HL-60/S4 treated with retinoic acid at 250 ng/mL for 4 days and 3 days (cell line): ENCODE results near the gene ZNF324B.
"Not testable (repeated sequence)": the region's sequence is repeated elsewhere in the genome, so short reads cannot be mapped to it uniquely, and the experiment has no call there.

Experiments used
- in situ Hi-C: fragments of 300-500 bp; cut with MboI; formaldehyde crosslinking; loops from 2 replicates; pipeline ENCODE4 v1.7.0; 2022; ENCODE audit warnings: low sequenced_read_pairs

Gene ZNF324B

DNA sequence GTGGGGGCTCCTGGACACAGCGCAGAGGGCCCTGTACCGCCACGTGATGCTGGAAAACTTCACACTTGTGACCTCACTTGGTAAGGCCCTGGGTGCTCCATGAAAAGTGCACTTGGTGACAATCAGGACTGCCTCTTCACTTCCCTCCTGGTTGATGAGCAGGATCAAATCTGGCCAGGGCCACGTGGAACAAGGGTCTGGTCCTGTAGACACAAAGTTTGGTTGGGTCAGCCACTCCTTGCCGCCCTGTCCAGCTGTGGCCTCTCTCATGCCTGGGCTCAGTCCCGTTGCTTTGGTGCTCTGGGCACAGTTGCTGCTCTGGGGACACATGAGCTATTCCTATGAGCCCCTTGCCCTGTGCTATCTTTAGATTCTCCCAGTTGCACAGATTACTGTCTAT, 2.3 kb downstream of the ZNF324B start:
- in situ Hi-C loops = no loop called here

DNA sequence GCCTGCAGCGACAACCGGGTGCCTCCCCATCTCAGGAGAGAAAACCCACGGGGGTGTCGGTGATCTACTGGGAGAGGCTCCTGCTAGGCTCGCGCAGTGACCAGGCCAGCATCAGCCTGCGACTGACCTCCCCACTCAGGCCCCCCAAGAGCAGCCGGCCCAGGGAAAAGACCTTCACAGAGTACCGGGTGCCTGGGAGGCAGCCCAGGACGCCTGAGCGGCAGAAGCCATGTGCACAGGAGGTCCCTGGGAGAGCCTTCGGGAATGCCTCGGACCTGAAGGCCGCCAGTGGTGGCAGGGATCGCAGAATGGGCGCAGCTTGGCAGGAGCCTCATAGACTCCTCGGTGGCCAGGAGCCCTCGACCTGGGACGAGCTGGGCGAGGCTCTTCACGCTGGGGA, 3.9 kb downstream of the ZNF324B start:
- in situ Hi-C loops = no loop called here

- in situ Hi-C loops = no loop called here
These were observed 4.7 kb downstream of the ZNF324B start for GRCh38 chr19:58456111-58456510.

- in situ Hi-C loops = no loop called here
These were observed 8.6 kb downstream of the ZNF324B start for GRCh38 chr19:58460039-58460438.

DNA sequence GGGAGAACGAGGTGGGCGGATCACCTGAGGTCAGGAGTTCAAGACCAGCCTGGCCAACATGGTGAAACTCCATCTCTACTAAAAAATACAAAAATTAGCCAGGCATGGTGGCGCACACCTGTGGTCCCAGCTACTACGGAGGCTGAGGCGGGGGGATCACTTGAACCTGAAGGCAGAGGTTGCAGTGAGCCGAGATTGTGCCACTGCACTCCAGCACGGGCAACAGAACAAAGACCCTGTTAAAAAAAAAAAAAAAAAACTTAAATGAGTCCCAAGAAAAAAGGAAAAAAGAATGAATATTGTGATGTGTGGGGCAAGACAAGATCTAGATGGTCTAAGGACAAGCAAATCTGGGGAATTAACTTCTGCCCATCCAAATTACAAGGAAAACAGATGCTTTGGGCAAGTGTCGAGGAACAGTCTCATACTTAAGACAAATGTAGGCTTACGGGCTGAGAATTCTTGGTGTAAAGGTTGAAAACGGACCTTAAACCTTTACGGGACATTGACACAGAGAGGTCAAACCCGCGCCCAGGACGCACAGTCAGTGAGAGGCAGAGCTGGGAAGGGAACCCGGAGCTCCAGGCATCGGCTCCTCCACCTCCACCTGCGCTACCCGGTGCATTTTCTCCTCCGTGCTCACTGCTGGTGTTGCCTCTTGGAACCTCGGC, 14.8 kb downstream of the ZNF324B start:
- in situ Hi-C loops = no loop called here

DNA sequence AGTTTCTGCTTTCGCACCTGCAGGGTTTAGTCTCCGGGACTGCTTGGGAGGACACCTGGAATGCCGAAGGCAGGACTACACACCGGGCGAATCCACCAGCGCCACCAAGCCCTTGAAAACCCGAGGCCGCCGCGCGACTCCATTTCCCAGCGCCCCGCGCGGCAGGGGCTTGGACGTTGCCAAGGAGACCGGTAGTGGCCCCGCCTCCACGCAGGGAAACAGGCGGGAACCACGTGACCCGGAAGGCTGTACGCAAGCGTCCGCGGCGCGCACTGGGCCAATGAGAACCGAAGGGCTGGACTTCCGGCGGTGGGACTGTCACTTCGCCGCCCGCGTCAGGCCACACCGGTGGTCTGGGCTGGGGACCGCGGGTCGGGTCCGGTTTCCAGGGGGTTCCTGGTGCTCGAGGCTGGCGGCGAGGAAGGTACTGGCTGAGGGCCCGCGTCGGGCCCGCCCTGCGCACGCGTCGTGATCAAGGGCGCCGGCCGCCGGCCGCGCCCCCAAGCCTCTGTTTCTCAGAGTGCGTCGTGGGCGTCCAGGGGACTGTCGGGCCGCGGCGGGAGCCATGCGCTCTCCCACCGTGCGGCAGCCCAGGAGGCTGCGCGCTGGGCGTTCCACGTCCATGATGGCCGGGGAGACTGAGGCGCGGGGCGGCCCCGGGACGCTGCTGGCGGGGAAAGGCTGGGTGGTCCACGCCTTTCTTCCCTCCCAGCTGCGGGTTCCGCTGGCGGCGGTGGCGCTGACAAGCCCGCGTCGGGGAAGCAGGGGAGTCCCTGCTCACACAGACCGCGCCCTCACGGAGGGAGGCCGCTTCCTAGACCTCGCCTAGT, 15.6 kb downstream of the ZNF324B start, which contains the start of gene ZNF324:
Gene ZNF324 (plus strand): TSS at position 321 of the 830 bp plus-strand sequence. CDS start 2,106 bp downstream, outside the sequence.
- in situ Hi-C loops = no loop called here

GRCh38 chr19:58468216-58468839, 16.9 kb downstream of the ZNF324B start:
- in situ Hi-C loops = no loop called here

GRCh38 chr19:58469241-58470013, 18.0 kb downstream of the ZNF324B start:
- in situ Hi-C loops = no loop called here

DNA sequence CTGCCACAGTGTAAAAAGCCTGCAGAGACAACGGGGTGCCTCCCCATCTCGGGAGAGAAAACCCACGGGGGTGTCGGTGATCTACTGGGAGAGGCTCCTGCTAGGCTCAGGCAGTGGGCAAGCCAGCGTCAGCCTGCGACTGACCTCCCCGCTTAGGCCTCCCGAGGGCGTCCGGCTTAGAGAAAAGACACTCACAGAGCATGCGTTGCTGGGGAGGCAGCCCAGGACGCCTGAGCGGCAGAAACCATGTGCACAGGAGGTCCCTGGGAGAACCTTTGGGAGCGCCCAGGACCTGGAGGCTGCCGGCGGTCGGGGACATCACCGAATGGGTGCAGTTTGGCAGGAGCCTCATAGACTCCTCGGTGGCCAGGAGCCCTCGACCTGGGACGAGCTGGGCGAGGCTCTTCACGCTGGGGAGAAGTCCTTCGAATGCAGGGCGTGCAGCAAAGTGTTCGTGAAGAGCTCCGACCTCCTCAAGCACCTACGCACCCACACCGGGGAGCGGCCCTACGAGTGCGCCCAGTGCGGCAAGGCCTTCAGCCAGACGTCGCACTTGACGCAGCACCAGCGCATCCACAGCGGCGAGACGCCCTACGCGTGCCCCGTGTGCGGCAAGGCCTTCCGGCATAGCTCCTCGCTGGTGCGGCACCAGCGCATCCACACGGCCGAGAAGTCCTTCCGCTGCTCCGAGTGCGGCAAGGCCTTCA, 19.6 kb downstream of the ZNF324B start:
- in situ Hi-C loops = not testable (repeated sequence)

DNA sequence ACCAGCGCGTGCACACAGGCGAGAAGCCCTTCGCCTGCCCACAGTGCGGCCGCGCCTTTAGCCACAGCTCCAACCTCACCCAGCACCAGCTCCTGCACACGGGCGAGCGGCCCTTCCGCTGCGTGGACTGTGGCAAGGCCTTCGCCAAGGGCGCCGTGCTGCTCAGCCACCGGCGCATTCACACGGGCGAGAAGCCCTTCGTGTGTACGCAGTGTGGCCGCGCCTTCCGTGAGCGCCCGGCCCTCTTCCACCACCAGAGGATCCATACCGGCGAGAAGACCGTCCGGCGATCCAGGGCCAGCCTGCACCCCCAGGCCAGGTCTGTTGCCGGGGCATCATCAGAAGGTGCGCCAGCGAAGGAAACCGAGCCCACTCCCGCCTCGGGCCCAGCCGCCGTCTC, 20.3 kb downstream of the ZNF324B start:
- in situ Hi-C loops = no loop called here

DNA sequence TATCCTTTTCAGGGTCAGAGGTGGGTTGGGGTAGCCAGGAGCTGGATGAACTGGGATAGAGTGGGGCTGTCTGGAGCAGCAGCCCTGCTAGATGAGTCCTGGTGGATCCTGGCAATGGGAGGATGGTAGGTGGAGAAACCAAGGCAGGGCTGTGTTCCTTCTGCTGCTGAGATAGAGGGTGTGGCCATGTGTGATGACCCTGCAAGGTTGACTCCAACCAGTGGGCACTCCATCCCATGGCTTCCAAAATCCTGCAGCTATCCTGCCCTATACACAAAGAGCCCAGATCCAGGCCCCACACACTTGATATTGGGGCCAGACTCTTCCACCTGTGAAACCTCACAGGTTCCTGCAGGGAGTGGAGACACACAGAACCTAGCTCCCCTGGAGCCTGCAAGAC, 22.4 kb downstream of the ZNF324B start:
- in situ Hi-C loops = no loop called here

DNA sequence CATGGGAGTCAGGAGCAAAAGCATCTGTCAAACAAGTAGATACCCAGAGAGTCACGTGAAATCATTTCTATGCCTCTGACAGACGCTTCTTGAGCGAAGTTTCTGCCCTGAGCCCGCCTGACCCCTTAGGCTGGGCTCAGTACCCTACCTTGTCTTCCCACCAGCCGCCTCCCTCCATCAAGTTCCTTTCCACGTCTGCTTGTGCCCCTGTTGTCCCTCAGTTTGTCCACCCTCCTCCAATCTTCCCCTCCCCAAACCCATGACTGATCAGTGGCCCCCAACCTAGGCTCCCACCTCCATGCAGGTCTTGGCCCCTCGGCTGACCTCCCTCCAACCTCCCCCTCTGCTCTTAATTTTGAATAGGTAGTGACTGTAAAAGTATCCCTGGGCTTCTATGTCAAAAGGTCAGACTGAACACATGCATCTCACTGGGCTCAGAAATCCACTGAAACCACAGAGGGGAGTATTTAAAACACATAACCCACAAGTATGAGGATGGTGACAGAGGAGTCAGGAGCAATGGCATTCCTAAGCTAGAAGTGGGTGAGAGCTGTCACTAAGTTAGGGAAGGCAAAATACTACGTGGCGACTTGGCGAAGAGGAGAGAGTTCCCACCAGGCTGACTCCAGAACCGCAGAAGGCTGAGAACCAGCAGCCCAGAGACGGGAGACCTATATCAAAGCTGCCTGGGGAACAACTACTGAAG, 23.0 kb downstream of the ZNF324B start:
- in situ Hi-C loops = no loop called here

GRCh38 chr19:58474997-58475713, 23.7 kb downstream of the ZNF324B start:
- in situ Hi-C loops = no loop called here

DNA sequence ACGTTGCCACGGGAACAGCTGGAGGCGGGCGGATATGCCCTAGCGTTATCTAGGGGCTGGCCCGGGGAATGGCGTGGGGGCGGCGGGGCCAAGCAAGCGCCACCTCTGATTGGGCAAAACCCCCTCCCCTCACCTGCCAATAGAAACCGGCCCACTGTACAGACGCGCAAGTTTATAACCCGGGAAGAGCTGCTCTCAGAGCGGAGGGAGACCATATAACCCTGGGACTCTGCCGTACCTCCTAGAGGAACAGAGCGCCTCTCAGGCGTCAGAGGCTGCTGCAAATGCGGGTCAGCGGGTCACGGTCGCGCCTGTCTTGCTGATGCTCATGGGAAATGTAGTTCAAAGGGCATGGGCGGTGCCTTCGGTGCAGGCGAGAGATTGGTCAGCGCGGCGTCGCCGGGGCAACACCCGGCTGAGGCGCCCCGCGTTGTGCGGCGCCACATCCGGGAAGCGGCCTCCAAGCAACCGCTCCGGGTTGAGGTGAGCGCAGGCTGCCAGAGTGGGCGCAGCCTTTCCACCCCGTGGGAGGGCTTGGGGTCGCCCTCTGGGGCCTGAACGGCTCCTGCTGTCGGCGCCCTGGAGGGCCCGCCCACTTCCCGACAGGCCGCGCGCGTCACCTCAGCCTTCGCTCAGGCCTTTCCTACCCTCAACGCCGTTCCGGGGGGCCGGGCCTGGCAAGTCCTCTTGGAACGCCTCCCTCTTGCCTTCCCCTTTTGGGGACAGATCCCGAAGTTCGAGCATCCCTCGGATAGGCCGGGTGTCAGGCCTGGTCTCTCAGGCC, 24.5 kb downstream of the ZNF324B start, which contains the start of gene ZNF446:
Gene ZNF446 (plus strand): TSS at position 639 of the 784 bp plus-strand sequence. CDS start 867 bp downstream, outside the sequence.
- in situ Hi-C loops = no loop called here

DNA sequence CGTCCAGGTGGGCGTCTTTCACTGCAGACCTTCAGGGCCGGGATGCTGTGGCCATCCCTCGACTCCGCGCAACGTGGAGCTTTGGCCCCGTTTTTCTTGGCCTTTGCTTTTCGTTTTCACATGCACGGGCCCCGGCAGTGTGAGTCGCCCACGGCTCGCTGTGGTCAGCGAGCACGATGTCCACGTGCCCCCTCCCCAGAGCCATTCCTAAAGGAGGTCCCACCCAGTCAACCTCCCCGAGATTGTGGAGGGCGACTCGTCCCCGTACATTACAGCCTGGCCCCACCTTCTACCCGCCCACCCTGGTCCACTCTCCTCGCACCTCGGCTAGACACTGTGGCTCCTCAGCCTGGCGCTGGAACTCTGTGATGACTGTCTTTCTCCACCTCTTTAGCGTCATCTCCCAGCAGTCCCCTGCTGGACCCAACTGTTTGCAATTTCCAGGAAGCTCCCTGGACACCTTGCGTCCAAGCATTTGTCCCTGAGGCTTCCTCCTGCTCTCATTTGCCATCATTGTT, 25.1 kb downstream of the ZNF324B start:
- in situ Hi-C loops = no loop called here

GRCh38 chr19:58477130-58477529, 25.7 kb downstream of the ZNF324B start:
- in situ Hi-C loops = no loop called here

DNA sequence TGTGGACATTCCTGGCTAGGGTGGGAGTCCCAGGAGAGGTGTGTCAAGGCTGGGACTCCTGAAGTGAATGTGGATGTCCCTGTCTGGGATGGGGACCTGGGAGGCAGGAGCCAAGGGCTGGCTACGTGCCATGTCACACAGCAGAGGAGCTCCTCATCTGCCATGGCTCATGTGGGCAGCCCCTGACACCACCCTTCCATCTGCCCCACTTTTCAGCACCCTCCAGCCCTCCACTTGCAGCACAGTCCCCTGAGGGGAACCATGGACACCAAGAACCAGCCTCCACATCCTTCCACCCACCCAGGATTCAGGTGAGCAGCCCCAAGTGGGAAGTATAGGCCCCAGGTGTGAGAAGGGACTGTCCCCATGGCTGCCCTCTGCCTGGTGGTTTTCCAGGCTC, 26.4 kb downstream of the ZNF324B start:
- in situ Hi-C loops = no loop called here

- in situ Hi-C loops = no loop called here
These were observed 27.9 kb downstream of the ZNF324B start for GRCh38 chr19:58479303-58479702.
